HCT116 (cell line): ENCODE data around the gene SH3GL3. TPM values are rescaled to one million over a fixed set of nuclear protein-coding genes. Genes with fewer than 3 reads are reported as not detected.

ENCODE experiments used
- ATAC-seq: fragments of 200-7000 bp; cut with Tn5 transposase; 2 replicates; pipeline ENCODE4 v1.9.1; 2020; ENCODE audit warnings: mild to moderate bottlenecking, moderate library complexity
- BruUV-seq: library from RNA; stranded (reverse); fragments of 400-500 nt; replicated peaks from 2 replicates; lab custom pipeline; 2021; lab: Mats Ljungman, UMichigan
- CTCF ChIA-PET: fragments of 300-600 bp; sonication (Branson Sonifier 250); formaldehyde crosslinking; loops from one replicate; lab custom pipeline; 2021; ENCODE audit warnings: antibody characterized with exemption; lab: Charles Lee
- POLR2A ChIA-PET: fragments of 300-600, 350-600 bp; sonication (Branson Sonifier 250); formaldehyde crosslinking; loops from one replicate; lab custom pipeline; 2021; ENCODE audit warnings: antibody characterized with exemption; lab: Charles Lee
- RAD21 ChIA-PET, 2 experiments: fragments of 300-600 bp; sonication (Branson Sonifier 250); formaldehyde crosslinking; loops; one replicate each; lab custom pipeline; 2023; ENCODE audit warnings: low total read pairs in 2 of 2; ENCODE audit not compliant: uncharacterized antibody in 2 of 2, unreplicated experiment in 2 of 2, low non-redundant PET in 1 of 2; lab: Charles Lee
- DNase-seq: peaks from one replicate; pipeline ENCODE4 v3.0.0-alpha.2; 2010; ENCODE audit warnings: low read depth, low spot score
- H2AFZ ChIP-seq: fragments of 200-600 bp; shearing (Covaris generic), sonication (generic); 2 replicates; pipeline ENCODE4 v1.6.1; 2017; ENCODE audit warnings: low read depth, mixed run types, mixed read lengths, antibody characterized with exemption, low read length; ENCODE audit not compliant: poor library complexity, severe bottlenecking
- H3K27ac ChIP-seq: 2 replicates; pipeline ENCODE4 v1.5.1; 2012; ENCODE audit warnings: low read depth, low read length
- H3K27me3 ChIP-seq: fragments of 200-600 bp; sonication (generic); 2 replicates; pipeline ENCODE4 v1.6.1; 2016; ENCODE audit warnings: mixed run types, low read length, mixed read lengths; ENCODE audit not compliant: insufficient read depth
- H3K36me3 ChIP-seq, 2 experiments: fragments of 200-500 bp in 1 of 2; fragments of 200-600 bp in 1 of 2; sonication (Bioruptor generic) in 1 of 2; sonication (generic) in 1 of 2; 2 replicates each; pipeline versions ENCODE4 v1.5.1 to v1.6.1; 2014 to 2016; ENCODE audit warnings: low read length in 2 of 2, inconsistent platforms in 1 of 2, mixed read lengths in 1 of 2, mixed run types in 1 of 2; ENCODE audit not compliant: insufficient read depth in 2 of 2, control insufficient read depth in 1 of 2
- H3K4me1 ChIP-seq, 2 experiments: fragments of 200-600 bp in 1 of 2; sonication (generic) in 1 of 2; 2 replicates each; pipeline versions ENCODE4 v1.5.1 to v1.6.1; 2012 to 2017; ENCODE audit warnings: low read length in 2 of 2, inconsistent platforms in 1 of 2, mild to moderate bottlenecking in 1 of 2, mixed read lengths in 1 of 2, mixed run types in 1 of 2, moderate library complexity in 1 of 2; ENCODE audit not compliant: insufficient read depth in 2 of 2, control insufficient read depth in 1 of 2
- H3K4me2 ChIP-seq: fragments of 200-600 bp; sonication (generic); 2 replicates; pipeline ENCODE4 v1.6.1; 2017; ENCODE audit warnings: mixed run types, low read length, mixed read lengths
- H3K4me3 ChIP-seq, 2 experiments: fragments of 200-600 bp in 1 of 2; sonication (generic) in 1 of 2; replicated peaks in 1 of 2; 2 replicates each; pipeline ENCODE4 v1.5.1; 2011 to 2016; ENCODE audit warnings: low read length in 2 of 2, control low read depth in 1 of 2, low read depth in 1 of 2, mild to moderate bottlenecking in 1 of 2, mixed read lengths in 1 of 2, mixed run types in 1 of 2
- H3K79me2 ChIP-seq: fragments of 200-600 bp; sonication (generic); 2 replicates; pipeline ENCODE4 v1.6.1; 2017; ENCODE audit warnings: mild to moderate bottlenecking, mixed run types, low read length, moderate library complexity, mixed read lengths; ENCODE audit not compliant: insufficient read depth
- H3K9ac ChIP-seq: fragments of 200-600 bp; sonication (generic); 2 replicates; pipeline ENCODE4 v1.6.1; 2016; ENCODE audit warnings: low read length, mixed read lengths
- H3K9me2 ChIP-seq: fragments of 200-600 bp; sonication (generic), shearing (Covaris generic); 2 replicates; pipeline ENCODE4 v1.6.1; 2017; ENCODE audit warnings: mixed run types, mild to moderate bottlenecking, moderate library complexity; ENCODE audit not compliant: insufficient read depth
- H3K9me3 ChIP-seq, 2 experiments: fragments of 200-500 bp in 1 of 2; fragments of 200-600 bp in 1 of 2; sonication (Bioruptor generic) in 1 of 2; sonication (generic) in 1 of 2; 2 replicates each; pipeline ENCODE4 v1.6.1; 2014 to 2017; ENCODE audit warnings: low read length in 2 of 2, mixed read lengths in 2 of 2, inconsistent platforms in 1 of 2, low read depth in 1 of 2, mild to moderate bottlenecking in 1 of 2, mixed run types in 1 of 2, moderate library complexity in 1 of 2; ENCODE audit not compliant: control insufficient read depth in 1 of 2, insufficient read depth in 1 of 2
- H4K20me1 ChIP-seq: fragments of 200-600 bp; sonication (generic), shearing (Covaris generic); 2 replicates; pipeline ENCODE4 v1.6.1; 2017; ENCODE audit warnings: mixed run types, mild to moderate bottlenecking, moderate library complexity; ENCODE audit not compliant: insufficient read depth
- CBX3 ChIP-seq: IDR thresholded peaks from 2 replicates; pipeline ENCODE4 v1.6.1; 2012; ENCODE audit warnings: low read depth
- CEBPB ChIP-seq: IDR thresholded peaks from 2 replicates; pipeline ENCODE4 v1.6.1; 2012; ENCODE audit warnings: low read depth
- EGR1 ChIP-seq: IDR thresholded peaks from 2 replicates; pipeline ENCODE4 v1.6.1; 2012; ENCODE audit warnings: low read depth
- ELF1 ChIP-seq: IDR thresholded peaks from 2 replicates; pipeline ENCODE4 v1.6.1; 2012; ENCODE audit warnings: low read depth, borderline replicate concordance
- EZH2 ChIP-seq: fragments of 200-600 bp; sonication (generic); IDR thresholded peaks from 2 replicates; pipeline ENCODE4 v1.6.1; 2017; ENCODE audit warnings: antibody characterized with exemption, mixed run types
- FOSL1 ChIP-seq: IDR thresholded peaks from 2 replicates; pipeline ENCODE4 v1.6.1; 2012; ENCODE audit warnings: low read depth
- JUND ChIP-seq: IDR thresholded peaks from 2 replicates; pipeline ENCODE4 v1.6.1; 2012
- POLR2A ChIP-seq: IDR thresholded peaks from 2 replicates; pipeline ENCODE4 v1.7.0; 2011; ENCODE audit warnings: borderline replicate concordance; ENCODE audit not compliant: insufficient read depth, insufficient read length; ENCODE audit errors: extremely low read depth
- POLR2AphosphoS5 ChIP-seq: IDR thresholded peaks from 2 replicates; pipeline ENCODE4 v1.6.1; 2011; ENCODE audit warnings: mild to moderate bottlenecking, low read depth, low read length, moderate library complexity
- RAD21 ChIP-seq: IDR thresholded peaks from 2 replicates; pipeline ENCODE4 v1.6.1; 2012; ENCODE audit warnings: low read depth, mild to moderate bottlenecking
- SIN3A ChIP-seq: IDR thresholded peaks from 2 replicates; pipeline ENCODE4 v1.6.1; 2012; ENCODE audit warnings: low read depth
- SP1 ChIP-seq: IDR thresholded peaks from 2 replicates; pipeline ENCODE4 v1.6.1; 2012; ENCODE audit warnings: low read depth
- TCF7L2 ChIP-seq: IDR thresholded peaks from 2 replicates; pipeline ENCODE4 v1.7.0; 2011; ENCODE audit warnings: borderline replicate concordance, inconsistent platforms; ENCODE audit not compliant: insufficient read depth, insufficient read length; ENCODE audit errors: extremely low read depth
- YY1 ChIP-seq: IDR thresholded peaks from 2 replicates; pipeline ENCODE4 v1.6.1; 2011; ENCODE audit warnings: low read length, low read depth, moderate library complexity, mild to moderate bottlenecking; ENCODE audit not compliant: insufficient replicate concordance; ENCODE audit errors: extremely low read depth
- ZFX ChIP-seq: fragments of 450-650 bp; IDR thresholded peaks from 2 replicates; pipeline ENCODE4 v1.6.1; 2017
- ZNF274 ChIP-seq: fragments of 200-500 bp; sonication (Bioruptor generic); IDR thresholded peaks from 2 replicates; pipeline ENCODE4 v1.6.1; 2014; ENCODE audit warnings: mild to moderate bottlenecking, low read depth, low read length, inconsistent platforms
- intact Hi-C: fragments of 100-400 bp; cut with micrococcal nuclease; formaldehyde crosslinking; loops from 2 replicates; pipeline ENCODE4 v1.10.0; 2022
- total RNA-seq: library from RNA; stranded (reverse); gene quantifications from one replicate; pipeline ENCODE4 v1.2.1, GENCODE V29; 2021; ENCODE audit not compliant: unreplicated experiment
- TF ChIP-seq, protein P1 (sequence below): IDR thresholded peaks from 2 replicates; pipeline ENCODE4 v1.6.1; 2012; ENCODE audit warnings: low read depth
- TF ChIP-seq, protein P2 (sequence below): IDR thresholded peaks from 2 replicates; pipeline ENCODE4 v1.6.1; 2011; ENCODE audit warnings: mild to moderate bottlenecking, low read length, moderate library complexity; ENCODE audit not compliant: insufficient replicate concordance; ENCODE audit errors: extremely low read depth
- TF ChIP-seq, protein P3 (sequence below): IDR thresholded peaks from 2 replicates; pipeline ENCODE4 v1.6.1; 2012
- TF ChIP-seq, protein P4 (sequence below), 3 experiments: fragments of 200-600 bp in 1 of 3; sonication (generic) in 1 of 3; IDR thresholded peaks in 2 of 3; conservative IDR thresholded peaks in 1 of 3; 2 replicates each; pipeline ENCODE4 v1.5.1; 2012 to 2017; ENCODE audit warnings: low read depth in 2 of 3, low read length in 2 of 3, antibody characterized with exemption in 1 of 3, borderline replicate concordance in 1 of 3, control low read depth in 1 of 3, mild to moderate bottlenecking in 1 of 3, mixed read lengths in 1 of 3, mixed run types in 1 of 3, moderate library complexity in 1 of 3; ENCODE audit not compliant: insufficient read depth in 1 of 3

SH3GL3 gene
- total RNA-seq, 1 experiment from 2014 or later: 1.3 TPM

DNA sequence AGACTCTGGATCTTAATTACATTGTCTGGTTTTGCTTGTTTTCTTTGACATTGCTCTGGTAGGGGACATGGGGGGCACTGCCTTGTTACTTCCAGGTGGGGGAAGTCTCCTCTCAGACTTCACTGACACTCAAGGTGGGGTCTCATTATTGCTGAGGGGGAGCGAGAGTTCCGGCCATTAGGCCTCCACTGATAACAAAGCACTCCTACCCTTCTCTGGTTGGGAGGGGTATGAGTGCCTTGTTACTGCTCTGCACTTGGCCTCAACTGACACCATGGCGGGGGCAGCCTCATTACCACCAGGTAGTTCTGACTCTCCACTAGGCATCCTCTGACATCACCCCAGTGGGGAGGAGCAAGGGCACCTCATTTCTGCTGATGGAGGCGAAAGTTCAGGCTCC lies 25.7 kb downstream of the SH3GL3 start:
- no peaks in the 10 kb centered on the region for H4K20me1 ChIP-seq
- no TSS peak for BruUV-seq
- H3K9me3 ChIP-seq: no peaks in the 10 kb centered on the region
- H2AFZ ChIP-seq: no peak overlapping the region
- no peaks in the 10 kb centered on the region for H3K36me3 ChIP-seq
- H3K79me2 ChIP-seq: no peaks in the 10 kb centered on the region
- H3K27ac ChIP-seq: no peak overlapping the region
- H3K27me3 ChIP-seq: no peaks in the 10 kb centered on the region
- no peak for TF ChIP-seq EGR1
- TF ChIP-seq SIN3A: no peak
- TF ChIP-seq ZFX: no peak
- TF ChIP-seq YY1: no peak
- TF ChIP-seq, protein P1, sequence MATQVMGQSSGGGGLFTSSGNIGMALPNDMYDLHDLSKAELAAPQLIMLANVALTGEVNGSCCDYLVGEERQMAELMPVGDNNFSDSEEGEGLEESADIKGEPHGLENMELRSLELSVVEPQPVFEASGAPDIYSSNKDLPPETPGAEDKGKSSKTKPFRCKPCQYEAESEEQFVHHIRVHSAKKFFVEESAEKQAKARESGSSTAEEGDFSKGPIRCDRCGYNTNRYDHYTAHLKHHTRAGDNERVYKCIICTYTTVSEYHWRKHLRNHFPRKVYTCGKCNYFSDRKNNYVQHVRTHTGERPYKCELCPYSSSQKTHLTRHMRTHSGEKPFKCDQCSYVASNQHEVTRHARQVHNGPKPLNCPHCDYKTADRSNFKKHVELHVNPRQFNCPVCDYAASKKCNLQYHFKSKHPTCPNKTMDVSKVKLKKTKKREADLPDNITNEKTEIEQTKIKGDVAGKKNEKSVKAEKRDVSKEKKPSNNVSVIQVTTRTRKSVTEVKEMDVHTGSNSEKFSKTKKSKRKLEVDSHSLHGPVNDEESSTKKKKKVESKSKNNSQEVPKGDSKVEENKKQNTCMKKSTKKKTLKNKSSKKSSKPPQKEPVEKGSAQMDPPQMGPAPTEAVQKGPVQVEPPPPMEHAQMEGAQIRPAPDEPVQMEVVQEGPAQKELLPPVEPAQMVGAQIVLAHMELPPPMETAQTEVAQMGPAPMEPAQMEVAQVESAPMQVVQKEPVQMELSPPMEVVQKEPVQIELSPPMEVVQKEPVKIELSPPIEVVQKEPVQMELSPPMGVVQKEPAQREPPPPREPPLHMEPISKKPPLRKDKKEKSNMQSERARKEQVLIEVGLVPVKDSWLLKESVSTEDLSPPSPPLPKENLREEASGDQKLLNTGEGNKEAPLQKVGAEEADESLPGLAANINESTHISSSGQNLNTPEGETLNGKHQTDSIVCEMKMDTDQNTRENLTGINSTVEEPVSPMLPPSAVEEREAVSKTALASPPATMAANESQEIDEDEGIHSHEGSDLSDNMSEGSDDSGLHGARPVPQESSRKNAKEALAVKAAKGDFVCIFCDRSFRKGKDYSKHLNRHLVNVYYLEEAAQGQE: no peak
- TF ChIP-seq CEBPB: no peak
- no peak for TF ChIP-seq ZNF274
- TF ChIP-seq EZH2: no peak
- TF ChIP-seq, protein P2, sequence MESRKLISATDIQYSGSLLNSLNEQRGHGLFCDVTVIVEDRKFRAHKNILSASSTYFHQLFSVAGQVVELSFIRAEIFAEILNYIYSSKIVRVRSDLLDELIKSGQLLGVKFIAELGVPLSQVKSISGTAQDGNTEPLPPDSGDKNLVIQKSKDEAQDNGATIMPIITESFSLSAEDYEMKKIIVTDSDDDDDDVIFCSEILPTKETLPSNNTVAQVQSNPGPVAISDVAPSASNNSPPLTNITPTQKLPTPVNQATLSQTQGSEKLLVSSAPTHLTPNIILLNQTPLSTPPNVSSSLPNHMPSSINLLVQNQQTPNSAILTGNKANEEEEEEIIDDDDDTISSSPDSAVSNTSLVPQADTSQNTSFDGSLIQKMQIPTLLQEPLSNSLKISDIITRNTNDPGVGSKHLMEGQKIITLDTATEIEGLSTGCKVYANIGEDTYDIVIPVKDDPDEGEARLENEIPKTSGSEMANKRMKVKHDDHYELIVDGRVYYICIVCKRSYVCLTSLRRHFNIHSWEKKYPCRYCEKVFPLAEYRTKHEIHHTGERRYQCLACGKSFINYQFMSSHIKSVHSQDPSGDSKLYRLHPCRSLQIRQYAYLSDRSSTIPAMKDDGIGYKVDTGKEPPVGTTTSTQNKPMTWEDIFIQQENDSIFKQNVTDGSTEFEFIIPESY: no peak
- TF ChIP-seq, protein P3, sequence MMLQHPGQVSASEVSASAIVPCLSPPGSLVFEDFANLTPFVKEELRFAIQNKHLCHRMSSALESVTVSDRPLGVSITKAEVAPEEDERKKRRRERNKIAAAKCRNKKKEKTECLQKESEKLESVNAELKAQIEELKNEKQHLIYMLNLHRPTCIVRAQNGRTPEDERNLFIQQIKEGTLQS: no peak
- TF ChIP-seq POLR2AphosphoS5: no peak
- TF ChIP-seq RAD21: no peak
- TF ChIP-seq ELF1: no peak
- TF ChIP-seq CBX3: no peak
- no peak for TF ChIP-seq TCF7L2
- TF ChIP-seq JUND: no peak
- no peak for TF ChIP-seq SP1
- no peak for TF ChIP-seq POLR2A
- no peak for TF ChIP-seq FOSL1
- TF ChIP-seq, protein P4, sequence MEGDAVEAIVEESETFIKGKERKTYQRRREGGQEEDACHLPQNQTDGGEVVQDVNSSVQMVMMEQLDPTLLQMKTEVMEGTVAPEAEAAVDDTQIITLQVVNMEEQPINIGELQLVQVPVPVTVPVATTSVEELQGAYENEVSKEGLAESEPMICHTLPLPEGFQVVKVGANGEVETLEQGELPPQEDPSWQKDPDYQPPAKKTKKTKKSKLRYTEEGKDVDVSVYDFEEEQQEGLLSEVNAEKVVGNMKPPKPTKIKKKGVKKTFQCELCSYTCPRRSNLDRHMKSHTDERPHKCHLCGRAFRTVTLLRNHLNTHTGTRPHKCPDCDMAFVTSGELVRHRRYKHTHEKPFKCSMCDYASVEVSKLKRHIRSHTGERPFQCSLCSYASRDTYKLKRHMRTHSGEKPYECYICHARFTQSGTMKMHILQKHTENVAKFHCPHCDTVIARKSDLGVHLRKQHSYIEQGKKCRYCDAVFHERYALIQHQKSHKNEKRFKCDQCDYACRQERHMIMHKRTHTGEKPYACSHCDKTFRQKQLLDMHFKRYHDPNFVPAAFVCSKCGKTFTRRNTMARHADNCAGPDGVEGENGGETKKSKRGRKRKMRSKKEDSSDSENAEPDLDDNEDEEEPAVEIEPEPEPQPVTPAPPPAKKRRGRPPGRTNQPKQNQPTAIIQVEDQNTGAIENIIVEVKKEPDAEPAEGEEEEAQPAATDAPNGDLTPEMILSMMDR (IDR thresholded peaks at IDR 0.05 in 2 of 3, conservative IDR thresholded peaks at IDR 0.05 in 1 of 3; ENCODE audit: borderline replicate concordance in 1 of 3, insufficient read depth in 1 of 3, low read depth in 2 of 3, low read length in 2 of 3): no peak
- TF ChIP-seq, all 23 proteins: peak for 0
- no peak for DNase-seq
- RAD21 ChIA-PET: no interaction called here
- Histone ChIP-seq H3K4me2 (no peak overlapping the region), H3K9me2 (no peaks in the 10 kb centered on the region), H3K4me3 (no peak overlapping the region), H3K4me1 (no peaks in the 10 kb centered on the region), H3K9ac (no peak overlapping the region)
- intact Hi-C loops: no loop called here
- CTCF ChIA-PET: no interaction called here
- no peak for ATAC-seq
- POLR2A ChIA-PET: no interaction called here
